Stimulated activated CD8-positive, alpha-beta memory T cell treated with anti-CD3 and anti-CD28 coated beads, Interleukin-15, amount 100 ng/mL, for 24 hours (primary cell): Measurements from ENCODE around the gene P2RX7.
"Not testable (repeated sequence)": the region's sequence is repeated elsewhere in the genome, so short reads cannot be mapped to it uniquely, and the experiment has no call there.

ENCODE experiments used
- DNase-seq: peaks from one replicate; pipeline ENCODE4 v3.0.0-alpha.2; 2020; ENCODE audit warnings: low read depth

P2RX7 gene

GRCh38 chr12:121135320-121135719, 2.6 kb downstream of the P2RX7 start:
- DNase-seq: no peak

- no peak for DNase-seq
Measured at GRCh38 chr12:121137512-121137911, 4.8 kb downstream of the P2RX7 start.

- DNase-seq: no peak
Measured at GRCh38 chr12:121138284-121138683, 5.6 kb downstream of the P2RX7 start.

GRCh38 chr12:121139286-121139685, 6.6 kb downstream of the P2RX7 start:
- no peak for DNase-seq

- no peak for DNase-seq
Measured at GRCh38 chr12:121142171-121142950, 9.7 kb downstream of the P2RX7 start.

- no peak for DNase-seq
Measured at GRCh38 chr12:121144416-121144914, 11.8 kb downstream of the P2RX7 start.

GRCh38 chr12:121145221-121145620, 12.5 kb downstream of the P2RX7 start:
- no peak for DNase-seq

- not testable (repeated sequence) for DNase-seq
Measured at GRCh38 chr12:121149289-121149688, 16.6 kb downstream of the P2RX7 start.

GRCh38 chr12:121154793-121155375, 22.2 kb downstream of the P2RX7 start:
- no peak for DNase-seq

- DNase-seq: no peak
Measured at GRCh38 chr12:121156365-121156764, 23.7 kb downstream of the P2RX7 start.

GRCh38 chr12:121158085-121158484, 25.4 kb downstream of the P2RX7 start:
- DNase-seq: no peak

GRCh38 chr12:121158728-121159351, 26.2 kb downstream of the P2RX7 start:
- DNase-seq: not testable (repeated sequence)

- no peak for DNase-seq
Measured at GRCh38 chr12:121159467-121160307, 27.0 kb downstream of the P2RX7 start.

GRCh38 chr12:121162384-121162783, 29.7 kb downstream of the P2RX7 start:
- no peak for DNase-seq

- DNase-seq: no peak
Measured at GRCh38 chr12:121162985-121163384, 30.3 kb downstream of the P2RX7 start.

- not testable (repeated sequence) for DNase-seq
Measured at GRCh38 chr12:121164839-121165238, 32.2 kb downstream of the P2RX7 start.

GRCh38 chr12:121165316-121165715, 32.6 kb downstream of the P2RX7 start:
- no peak for DNase-seq

- no peak for DNase-seq
Measured at GRCh38 chr12:121166356-121166755, 33.7 kb downstream of the P2RX7 start.

GRCh38 chr12:121167232-121167820, 34.6 kb downstream of the P2RX7 start:
- DNase-seq: no peak

- no peak for DNase-seq
Measured at GRCh38 chr12:121167951-121168350, 35.3 kb downstream of the P2RX7 start.

GRCh38 chr12:121170151-121170550, 37.5 kb downstream of the P2RX7 start:
- DNase-seq: no peak
